ENCODE results near the gene PHF2. TPM values are rescaled to one million over a fixed set of nuclear protein-coding genes. Genes with fewer than 3 reads are reported as not detected.

Gene PHF2
- total and polyA plus RNA-seq, 9 of the 15 experiments (the other 6 are each of a cell fraction or from before 2014, with no cell fraction given) = 0.37 to 14.4 (median 8.1) TPM

GRCh38 chr9:93674580-93675335 is 98.4 kb downstream of the PHF2 start (continued):
- TF ChIP-seq USF2 (CRISPR knock-in tag; IDR thresholded peaks at IDR 0.05) (no peak), FOXM1 (IDR thresholded peaks at IDR 0.05; ENCODE audit: low read depth) (no peak), FOXM1 (CRISPR knock-in tag; IDR thresholded peaks at IDR 0.05; ENCODE audit: low read depth) (no peak), GMEB1 (CRISPR knock-in tag; IDR thresholded peaks at IDR 0.05) (no peak), ZNF780A (CRISPR knock-in tag; IDR thresholded peaks at IDR 0.05) (no peak)

GRCh38 chr9:93675336-93676150 is 99.2 kb downstream of the PHF2 start:
- Histone ChIP-seq H4K20me1 (replicated peaks; ENCODE audit: control insufficient read depth, insufficient read depth, low read length) (no peaks in the 10 kb centered on the region), H3K9me3 (replicated peaks; ENCODE audit: control insufficient read depth, insufficient read depth, low read depth, low read length) (no peaks in the 10 kb centered on the region), H3K27ac (ENCODE audit: extremely low read depth, low read depth, low read length) (no peak overlapping the region), H3K9me1 (ENCODE audit: control insufficient read depth, insufficient read depth, low read length) (no peaks in the 10 kb centered on the region), H3K36me3 (ENCODE audit: control insufficient read depth, insufficient read depth, low read length) (peaks cover 18% of the 10 kb centered on the region; the same call in 1 of the 3 replicates), H3K4me2 (ENCODE audit: insufficient read depth, low read length) (no peak overlapping the region), H3K9ac (ENCODE audit: insufficient read depth in 1 of 2, low read depth in 2 of 2, low read length in 2 of 2) (no peak overlapping the region), H3K4me3 (no peak overlapping the region), H3K27me3 (ENCODE audit: control insufficient read depth in 2 of 2, insufficient read depth in 2 of 2, low read length in 2 of 2) (no peaks in the 10 kb centered on the region), H3K79me2 (ENCODE audit: control insufficient read depth, insufficient read depth, low read length) (no peaks in the 10 kb centered on the region), H2AFZ (ENCODE audit: low read depth, low read length) (no peak overlapping the region), H3K4me1 (replicated peaks in 1 of 2; ENCODE audit: control insufficient read depth in 2 of 2, insufficient read depth in 2 of 2, low read length in 2 of 2) (peaks cover 0 to 6% of the 10 kb centered on the region in 2 experiments; a peak in 1 of 5 replicates)
- no TSS peak for BruUV-seq (replicated peaks)
- intact Hi-C loops (cut with micrococcal nuclease) (no loop called here), in situ Hi-C loops (cut with MboI) (loop anchor here (25.0 kb wide), 1 partner anchor 537 kb away; no protein-coding TSS in a partner anchor)
- DNase-seq (ENCODE audit: extremely low read depth in 1 of 4, low spot score in 3 of 4) (no peak), ATAC-seq (no peak), FAIRE-seq (no peak)
- ChIA-PET POLR2A (no interaction called here), CTCF (ENCODE audit: low intra/inter-chr PET ratio) (no interaction called here)
- WGBS (ENCODE audit: insufficient coverage, low coverage, missing lambda C conversion rate) = 85% methylated on average over 13 of the region's 16 CpGs
- TF ChIP-seq CEBPZ (IDR thresholded peaks at IDR 0.05; ENCODE audit: borderline replicate concordance, low read depth, low read length) (no peak), NR1H2 (CRISPR knock-in tag; IDR thresholded peaks at IDR 0.05) (no peak), SMAD2 (IDR thresholded peaks at IDR 0.05; ENCODE audit: low read depth, low read length) (no peak), ZKSCAN8 (CRISPR knock-in tag; IDR thresholded peaks at IDR 0.05) (no peak), ZNF507 (tag; conservative IDR thresholded peaks at IDR 0.05) (no peak), HDGF (IDR thresholded peaks at IDR 0.05) (no peak), ZNF124 (CRISPR knock-in tag; IDR thresholded peaks at IDR 0.05) (no peak)
